Caco-2 (cell line): Measurements from ENCODE around the gene KLHL29. TPM values are rescaled to one million over a fixed set of nuclear protein-coding genes. Genes with fewer than 3 reads are reported as not detected.

Source experiments
- BruUV-seq: library from RNA; stranded (reverse); fragments of 400-500 nt; replicated peaks from 2 replicates; lab custom pipeline; 2021; lab: Mats Ljungman, UMichigan
- CTCF ChIA-PET: fragments of 300-600 bp; sonication (Branson Sonifier 250); formaldehyde crosslinking; loops from one replicate; lab custom pipeline; 2022; ENCODE audit warnings: antibody characterized with exemption; lab: Charles Lee
- POLR2A ChIA-PET: fragments of 300-600 bp; sonication (Branson Sonifier 250); formaldehyde crosslinking; loops from one replicate; lab custom pipeline; 2022; ENCODE audit warnings: antibody characterized with exemption; lab: Charles Lee
- DNase-seq, 2 experiments: peaks; one replicate each; pipeline versions ENCODE4 v3.0.0 to v3.0.0-alpha.2; 2020 to 2022
- H3K27me3 ChIP-seq: replicated peaks from 2 replicates; pipeline ENCODE4 v1.6.0; 2011; ENCODE audit warnings: low read length; ENCODE audit not compliant: control insufficient read depth, insufficient read depth
- H3K36me3 ChIP-seq: 2 replicates; pipeline ENCODE4 v1.5.1; 2011; ENCODE audit warnings: low read length; ENCODE audit not compliant: control insufficient read depth, insufficient read depth
- H3K4me1 ChIP-seq: fragments of 250-450 bp; sonication (Bioruptor Pico); 2 replicates; pipeline ENCODE4 v1.5.1; 2020; ENCODE audit warnings: mild to moderate bottlenecking
- H3K4me3 ChIP-seq: 2 replicates; pipeline ENCODE4 v1.5.1; 2011; ENCODE audit warnings: low read depth, mild to moderate bottlenecking, control low read depth, low read length
- H3K9me3 ChIP-seq: fragments of 250-450 bp; sonication (Bioruptor Pico); 2 replicates; pipeline ENCODE4 v1.5.1; 2020; ENCODE audit warnings: mild to moderate bottlenecking, moderate library complexity
- H3K27ac Mint-ChIP-seq: one replicate; pipeline ENCODE4 v1.8.0; 2022; ENCODE audit warnings: mixed read lengths; ENCODE audit not compliant: unreplicated experiment
- H3K27me3 Mint-ChIP-seq: one replicate; pipeline ENCODE4 v1.8.0; 2022; ENCODE audit warnings: mixed read lengths; ENCODE audit not compliant: insufficient read depth, unreplicated experiment
- H3K36me3 Mint-ChIP-seq: one replicate; pipeline ENCODE4 v1.8.0; 2022; ENCODE audit warnings: mild to moderate bottlenecking, mixed read lengths; ENCODE audit not compliant: insufficient read depth, unreplicated experiment
- H3K4me1 Mint-ChIP-seq: one replicate; pipeline ENCODE4 v1.8.0; 2022; ENCODE audit warnings: low read depth, mixed read lengths; ENCODE audit not compliant: unreplicated experiment
- H3K4me3 Mint-ChIP-seq: one replicate; pipeline ENCODE4 v1.8.0; 2022; ENCODE audit warnings: mild to moderate bottlenecking, moderate library complexity, mixed read lengths; ENCODE audit not compliant: unreplicated experiment
- H3K9me3 Mint-ChIP-seq: one replicate; pipeline ENCODE4 v1.8.0; 2022; ENCODE audit warnings: mixed read lengths; ENCODE audit not compliant: unreplicated experiment
- CTCF ChIP-seq, 2 experiments: fragments of 200-600 bp in 1 of 2; IDR thresholded peaks; 1 replicate in 1 of 2; 2 replicates in 1 of 2; pipeline versions ENCODE4 v1.5.1 to v1.8.0; 2011 to 2022; ENCODE audit warnings: antibody characterized with exemption in 1 of 2, control low read depth in 1 of 2, inconsistent platforms in 1 of 2, low read depth in 1 of 2, low read length in 1 of 2, mild to moderate bottlenecking in 1 of 2, moderate library complexity in 1 of 2; ENCODE audit not compliant: insufficient read depth in 1 of 2, severe bottlenecking in 1 of 2, unreplicated experiment in 1 of 2
- intact Hi-C: fragments of 100-400 bp; cut with micrococcal nuclease; formaldehyde crosslinking; loops from one replicate; pipeline ENCODE4 v1.10.0; 2022; ENCODE audit not compliant: unreplicated experiment
- total RNA-seq: library from RNA; stranded (reverse); gene quantifications from 2 replicates; pipeline ENCODE4 v1.2.3, GENCODE V29; 2022

Gene KLHL29
- total RNA-seq, 1 experiment from 2014 or later, result 0.61 TPM

GRCh38 chr2:23688486-23689130 lies 303.6 kb downstream of the KLHL29 start:
- no peak overlapping the region for H3K27ac Mint-ChIP-seq
- POLR2A ChIA-PET, result no interaction called here
- H3K4me3 Mint-ChIP-seq, result no peak overlapping the region
- no peaks in the 10 kb centered on the region for H3K9me3 ChIP-seq
- CTCF ChIA-PET, result no interaction called here
- TF ChIP-seq CTCF (IDR thresholded peaks at IDR 0.05; ENCODE audit: insufficient read depth in 1 of 2, low read depth in 1 of 2, low read length in 1 of 2, severe bottlenecking in 1 of 2, unreplicated experiment in 1 of 2), result no peak
- no peaks in the 10 kb centered on the region; the same call in 1 of the 2 replicates for H3K36me3 ChIP-seq
- no peaks in the 10 kb centered on the region for H3K9me3 Mint-ChIP-seq
- H3K4me3 ChIP-seq, result no peak overlapping the region
- no peaks in the 10 kb centered on the region for H3K27me3 Mint-ChIP-seq
- no peak for DNase-seq
- H3K4me1 Mint-ChIP-seq, result no peaks in the 10 kb centered on the region
- no TSS peak for BruUV-seq
- no peaks in the 10 kb centered on the region for H3K27me3 ChIP-seq
- intact Hi-C loops, result no loop called here
- no peaks in the 10 kb centered on the region for H3K4me1 ChIP-seq
- H3K36me3 Mint-ChIP-seq, result peaks cover 14% of the 10 kb centered on the region

- no peaks in the 10 kb centered on the region; the same call in 1 of the 2 replicates for H3K36me3 ChIP-seq
- Mint-ChIP-seq H3K4me1 (no peaks in the 10 kb centered on the region), H3K9me3 (no peaks in the 10 kb centered on the region), H3K27me3 (no peaks in the 10 kb centered on the region), H3K4me3 (no peak overlapping the region), H3K27ac (no peak overlapping the region), H3K36me3 (peaks cover 14% of the 10 kb centered on the region)
- no peak for TF ChIP-seq CTCF (IDR thresholded peaks at IDR 0.05; ENCODE audit: insufficient read depth in 1 of 2, low read depth in 1 of 2, low read length in 1 of 2, severe bottlenecking in 1 of 2, unreplicated experiment in 1 of 2)
- H3K9me3 ChIP-seq, result no peaks in the 10 kb centered on the region
- no peak for DNase-seq
- no TSS peak for BruUV-seq
- no peaks in the 10 kb centered on the region for H3K4me1 ChIP-seq
- ChIA-PET CTCF (no interaction called here), POLR2A (no interaction called here)
- intact Hi-C loops, result no loop called here
- no peaks in the 10 kb centered on the region for H3K27me3 ChIP-seq
- no peak overlapping the region for H3K4me3 ChIP-seq
Observed at GRCh38 chr2:23689131-23689700, 304.2 kb downstream of the KLHL29 start.

GRCh38 chr2:23689891-23690290 lies 304.9 kb downstream of the KLHL29 start:
- Mint-ChIP-seq H3K36me3 (peaks cover 9% of the 10 kb centered on the region), H3K27me3 (no peaks in the 10 kb centered on the region), H3K4me1 (no peaks in the 10 kb centered on the region), H3K27ac (no peak overlapping the region), H3K4me3 (no peak overlapping the region), H3K9me3 (no peaks in the 10 kb centered on the region)
- Histone ChIP-seq H3K4me1 (no peaks in the 10 kb centered on the region), H3K9me3 (no peaks in the 10 kb centered on the region), H3K4me3 (no peak overlapping the region), H3K27me3 (no peaks in the 10 kb centered on the region), H3K36me3 (no peaks in the 10 kb centered on the region; the same call in 1 of the 2 replicates)
- no TSS peak for BruUV-seq
- ChIA-PET POLR2A (no interaction called here), CTCF (no interaction called here)
- DNase-seq, result no peak
- intact Hi-C loops, result no loop called here
- no peak for TF ChIP-seq CTCF (IDR thresholded peaks at IDR 0.05; ENCODE audit: insufficient read depth in 1 of 2, low read depth in 1 of 2, low read length in 1 of 2, severe bottlenecking in 1 of 2, unreplicated experiment in 1 of 2)
